SK-N-SH treated with all-trans-retinoic acid at 6 μM for 48 hours (cell line): Measurements from ENCODE around the gene ATP8A2.
"Not testable (repeated sequence)": the region's sequence is repeated elsewhere in the genome, so short reads cannot be mapped to it uniquely, and the experiment has no call there.

Source experiments
- ATAC-seq: fragments of 200-7000 bp; cut with Tn5 transposase; 3 replicates; pipeline ENCODE4 v1.9.1; 2020; ENCODE audit warnings: mild to moderate bottlenecking, moderate library complexity
- ARNTL ChIP-seq: fragments of 450-650 bp; formaldehyde crosslinking; IDR thresholded peaks from 2 replicates; pipeline ENCODE4 v1.5.0; 2020; ENCODE audit warnings: low read depth, mild to moderate bottlenecking, moderate library complexity, borderline replicate concordance
- CREB5 ChIP-seq: fragments of 250-450 bp; sonication (Bioruptor Pico); IDR thresholded peaks from 2 replicates; pipeline ENCODE4 v1.5.1; 2020; ENCODE audit warnings: low read depth, mild to moderate bottlenecking, moderate library complexity
- CSDC2 ChIP-seq: fragments of 250-450 bp; sonication (Bioruptor Pico); IDR thresholded peaks from 2 replicates; pipeline ENCODE4 v1.5.0; 2020; ENCODE audit warnings: mild to moderate bottlenecking, moderate library complexity
- CSRNP3 ChIP-seq: fragments of 250-450 bp; sonication (Bioruptor Pico); IDR thresholded peaks from 2 replicates; pipeline ENCODE4 v1.5.1; 2021; ENCODE audit warnings: mild to moderate bottlenecking, moderate library complexity
- ESRRG ChIP-seq: fragments of 250-450 bp; sonication (Bioruptor Pico); IDR thresholded peaks from 2 replicates; pipeline ENCODE4 v1.6.1; 2021; ENCODE audit warnings: mild to moderate bottlenecking
- GLIS3 ChIP-seq: fragments of 250-450 bp; sonication (Bioruptor Pico); IDR thresholded peaks from 2 replicates; pipeline ENCODE4 v1.5.0; 2020; ENCODE audit warnings: mild to moderate bottlenecking, moderate library complexity
- ISL1 ChIP-seq: fragments of 250-450 bp; sonication (Bioruptor Pico); IDR thresholded peaks from 2 replicates; pipeline ENCODE4 v2.1.2; 2022; ENCODE audit warnings: mild to moderate bottlenecking, moderate library complexity
- OSR1 ChIP-seq: fragments of 250-450 bp; sonication (Bioruptor Pico); IDR thresholded peaks from 2 replicates; pipeline ENCODE4 v1.8.0; 2022; ENCODE audit warnings: moderate library complexity, mild to moderate bottlenecking, inconsistent platforms
- PPARA ChIP-seq: fragments of 250-450 bp; sonication (Bioruptor Pico); IDR thresholded peaks from 2 replicates; pipeline ENCODE4 v1.5.0; 2020; ENCODE audit warnings: mild to moderate bottlenecking, borderline replicate concordance
- RARB ChIP-seq: fragments of 250-450 bp; sonication (Bioruptor Pico); IDR thresholded peaks from 2 replicates; pipeline ENCODE4 v1.8.0; 2021; ENCODE audit warnings: mild to moderate bottlenecking, moderate library complexity
- TOX ChIP-seq: fragments of 250-450 bp; sonication (Bioruptor Pico); IDR thresholded peaks from 2 replicates; pipeline ENCODE4 v1.8.0; 2021; ENCODE audit warnings: mild to moderate bottlenecking, moderate library complexity, borderline replicate concordance
- ZC3H10 ChIP-seq: fragments of 250-450 bp; sonication (Bioruptor Pico); IDR thresholded peaks from 2 replicates; pipeline ENCODE4 v1.5.1; 2021; ENCODE audit warnings: mild to moderate bottlenecking, moderate library complexity
- ZFP3 ChIP-seq: fragments of 250-450 bp; sonication (Bioruptor Pico); IDR thresholded peaks from 2 replicates; pipeline ENCODE4 v1.5.0; 2020; ENCODE audit warnings: mild to moderate bottlenecking, moderate library complexity
- ZFP30 ChIP-seq: fragments of 450-650 bp; formaldehyde crosslinking; IDR thresholded peaks from 2 replicates; pipeline ENCODE4 v1.5.0; 2022; ENCODE audit warnings: mild to moderate bottlenecking, moderate library complexity
- ZNF565 ChIP-seq: fragments of 450-650 bp; formaldehyde crosslinking; conservative IDR thresholded peaks from 2 replicates; pipeline ENCODE4 v1.5.0; 2020; ENCODE audit warnings: low read depth, mild to moderate bottlenecking, moderate library complexity
- ZNF70 ChIP-seq: fragments of 450-650 bp; formaldehyde crosslinking; IDR thresholded peaks from 2 replicates; pipeline ENCODE4 v1.5.0; 2020; ENCODE audit warnings: mild to moderate bottlenecking, moderate library complexity
- ZNF8 ChIP-seq: fragments of 450-650 bp; formaldehyde crosslinking; IDR thresholded peaks from 2 replicates; pipeline ENCODE4 v1.5.0; 2020; ENCODE audit warnings: mild to moderate bottlenecking, moderate library complexity
- TF ChIP-seq, protein P1 (sequence below): fragments of 250-450 bp; sonication (Bioruptor Pico); IDR thresholded peaks from 2 replicates; pipeline ENCODE4 v1.8.0; 2021; ENCODE audit warnings: low read depth, mild to moderate bottlenecking, moderate library complexity, borderline replicate concordance

The ATP8A2 gene

DNA sequence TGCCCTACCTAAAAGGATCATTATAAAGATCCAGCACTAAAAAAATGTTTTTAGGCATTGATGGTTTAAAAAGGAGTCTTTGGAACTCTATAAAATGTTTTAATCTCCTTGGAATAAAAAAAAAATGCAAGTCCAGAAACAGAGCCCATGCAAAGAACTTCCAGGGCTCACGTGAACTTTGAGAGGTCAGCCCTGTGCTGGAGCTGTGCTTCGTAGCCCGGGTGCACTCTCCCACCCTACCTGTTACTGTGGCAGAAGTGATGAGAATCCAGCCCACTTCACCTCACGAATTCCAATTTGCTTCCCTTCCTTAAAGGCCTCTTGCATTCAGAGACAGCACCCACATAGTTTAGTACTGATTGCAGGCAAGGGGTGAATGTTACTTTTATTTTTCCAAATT is 412.3 kb downstream of the ATP8A2 start:
- no peak for ATAC-seq
- TF ChIP-seq ZNF8 (CRISPR knock-in tag) (no peak), ZC3H10 (CRISPR knock-in tag) (no peak), CSDC2 (CRISPR knock-in tag) (no peak), ESRRG (CRISPR knock-in tag) (no peak), PPARA (no peak), TOX (CRISPR knock-in tag) (no peak)
- TF ChIP-seq, protein P1, sequence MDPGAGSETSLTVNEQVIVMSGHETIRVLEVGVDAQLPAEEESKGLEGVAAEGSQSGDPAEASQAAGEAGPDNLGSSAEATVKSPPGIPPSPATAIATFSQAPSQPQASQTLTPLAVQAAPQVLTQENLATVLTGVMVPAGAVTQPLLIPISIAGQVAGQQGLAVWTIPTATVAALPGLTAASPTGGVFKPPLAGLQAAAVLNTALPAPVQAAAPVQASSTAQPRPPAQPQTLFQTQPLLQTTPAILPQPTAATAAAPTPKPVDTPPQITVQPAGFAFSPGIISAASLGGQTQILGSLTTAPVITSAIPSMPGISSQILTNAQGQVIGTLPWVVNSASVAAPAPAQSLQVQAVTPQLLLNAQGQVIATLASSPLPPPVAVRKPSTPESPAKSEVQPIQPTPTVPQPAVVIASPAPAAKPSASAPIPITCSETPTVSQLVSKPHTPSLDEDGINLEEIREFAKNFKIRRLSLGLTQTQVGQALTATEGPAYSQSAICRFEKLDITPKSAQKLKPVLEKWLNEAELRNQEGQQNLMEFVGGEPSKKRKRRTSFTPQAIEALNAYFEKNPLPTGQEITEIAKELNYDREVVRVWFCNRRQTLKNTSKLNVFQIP = no peak

- ATAC-seq = not testable (repeated sequence)
Observed at GRCh38 chr13:25790137-25790536, 418.4 kb downstream of the ATP8A2 start.

- ATAC-seq = no peak
- TF ChIP-seq GLIS3 (no peak), CREB5 (CRISPR knock-in tag) (no peak), ZNF8 (CRISPR knock-in tag) (no peak), ZC3H10 (CRISPR knock-in tag) (no peak), ARNTL (CRISPR knock-in tag) (no peak), ESRRG (CRISPR knock-in tag) (no peak), TOX (CRISPR knock-in tag) (no peak), OSR1 (CRISPR knock-in tag) (no peak), ZFP30 (no peak), ISL1 (CRISPR knock-in tag) (no peak), ZFP3 (CRISPR knock-in tag) (no peak), RARB (CRISPR knock-in tag) (no peak), ZNF565 (no peak)
- TF ChIP-seq, protein P1 = no peak
- TF ChIP-seq, all 23 proteins: peak for 0
Observed at GRCh38 chr13:25795277-25795676, 423.5 kb downstream of the ATP8A2 start.

DNA sequence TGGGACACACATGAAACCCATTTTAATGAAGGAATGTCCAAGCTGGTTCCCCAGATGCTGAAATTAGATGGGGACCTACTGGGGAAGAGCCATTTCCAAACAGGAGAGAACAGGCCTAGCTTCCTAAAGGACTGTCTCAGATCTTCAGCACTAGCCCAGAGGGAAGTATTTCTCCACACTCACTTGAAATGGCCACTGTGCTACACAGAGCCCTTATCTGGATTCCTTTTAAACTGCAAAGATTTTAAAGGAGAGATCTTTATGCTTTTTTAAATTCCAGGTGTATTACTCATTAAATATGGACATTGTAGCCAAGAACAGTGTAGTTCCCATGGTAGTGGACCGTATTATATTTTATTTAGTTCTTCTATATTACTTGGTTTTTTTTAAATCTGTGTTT is 424.7 kb downstream of the ATP8A2 start:
- no peak for ATAC-seq

More for the DNA sequence above, 424.7 kb downstream of the ATP8A2 start:
- TF ChIP-seq TOX (CRISPR knock-in tag) (no peak), CREB5 (CRISPR knock-in tag) (no peak), CSDC2 (CRISPR knock-in tag) (no peak), ZNF70 (CRISPR knock-in tag) (no peak), GLIS3 (no peak), CSRNP3 (CRISPR knock-in tag) (no peak), OSR1 (CRISPR knock-in tag) (no peak)
